A549 (cell line): Measurements from ENCODE around the gene VWF. TPM values are rescaled to one million over a fixed set of nuclear protein-coding genes. Genes with fewer than 3 reads are reported as not detected.
A peak's percentile ranks its signal among the peaks of the same experiment; 100 is the strongest.

Source experiments
- ATAC-seq, 2 experiments: fragments of 200-7000 bp in 1 of 2; fragments of >200 bp in 1 of 2; cut with Nextera tagmentation in 1 of 2; cut with Tn5 transposase in 1 of 2; 3 replicates each; pipeline versions ENCODE4 v1.8.0 to v1.9.1; 2018 to 2020; ENCODE audit warnings: mild to moderate bottlenecking in 1 of 2, moderate library complexity in 1 of 2
- CTCF ChIA-PET: fragments of 300-600 bp; sonication (Branson Sonifier 250); formaldehyde crosslinking; extraction: SDS; loops from one replicate; lab custom pipeline; 2021; ENCODE audit warnings: antibody characterized with exemption, inconsistent platforms; lab: Yijun Ruan, JAX
- POLR2A ChIA-PET: fragments of 350-600 bp; formaldehyde crosslinking; extraction: SDS; loops from one replicate; lab custom pipeline; 2021; ENCODE audit warnings: antibody characterized with exemption, inconsistent platforms; lab: Yijun Ruan, JAX
- DNase-seq, 2 experiments: peaks; one replicate each; pipeline versions ENCODE4 v3.0.0 to v3.0.0-alpha.2; 2011 to 2016; ENCODE audit warnings: low read depth in 1 of 2, low spot score in 1 of 2
- FAIRE-seq: peaks from 2 replicates; lab custom pipeline; 2011; peaks lifted over from hg19 to GRCh38; lab: Jason Lieb, UNC
- H3K27ac ChIP-seq, 2 experiments: fragments of >200 bp; sonication (Bioruptor Twin); formaldehyde crosslinking; 3 replicates each; pipeline ENCODE4 v1.5.1; 2016 to 2017
- H3K4me1 ChIP-seq: fragments of >200 bp; sonication (Bioruptor Twin); formaldehyde crosslinking; 3 replicates; pipeline ENCODE4 v1.6.1; 2016
- H3K4me2 ChIP-seq: fragments of >200 bp; sonication (Bioruptor Twin); formaldehyde crosslinking; 3 replicates; pipeline ENCODE4 v1.6.1; 2016
- H3K4me3 ChIP-seq: fragments of >200 bp; sonication (Bioruptor Twin); formaldehyde crosslinking; 3 replicates; pipeline ENCODE4 v1.5.1; 2016
- H3K9me3 ChIP-seq: fragments of >200 bp; sonication (Bioruptor Twin); formaldehyde crosslinking; 3 replicates; pipeline ENCODE4 v1.6.1; 2016
- BHLHE40 ChIP-seq: IDR thresholded peaks from 2 replicates; pipeline ENCODE4 v1.6.1; 2012; ENCODE audit warnings: low read depth, low read length, inconsistent platforms
- CBX2 ChIP-seq: fragments of 200-600 bp; sonication (generic); IDR thresholded peaks from 2 replicates; pipeline ENCODE4 v1.6.1; 2016; ENCODE audit warnings: low read depth, mild to moderate bottlenecking, borderline replicate concordance
- CHD4 ChIP-seq: fragments of 200-600 bp; sonication (generic); IDR thresholded peaks from 2 replicates; pipeline ENCODE4 v1.6.1; 2016; ENCODE audit warnings: antibody characterized with exemption, mild to moderate bottlenecking, borderline replicate concordance
- EHMT2 ChIP-seq: fragments of 200-600 bp; sonication (generic); IDR thresholded peaks from 2 replicates; pipeline ENCODE4 v1.6.1; 2016; ENCODE audit warnings: antibody characterized with exemption, low read depth, mild to moderate bottlenecking, moderate library complexity
- FOSB ChIP-seq: fragments of 250-450 bp; sonication (Bioruptor Pico); IDR thresholded peaks from 2 replicates; pipeline ENCODE4 v1.5.0; 2020; ENCODE audit warnings: mild to moderate bottlenecking, moderate library complexity
- GATA3 ChIP-seq: IDR thresholded peaks from 2 replicates; pipeline ENCODE4 v1.6.1; 2012; ENCODE audit warnings: borderline replicate concordance
- JUNB ChIP-seq: fragments of >200 bp; sonication (Bioruptor Twin); formaldehyde crosslinking; IDR thresholded peaks from 2 replicates; pipeline ENCODE4 v1.6.1; 2016
- KDM5A ChIP-seq: fragments of 200-600 bp; sonication (generic); IDR thresholded peaks from 2 replicates; pipeline ENCODE4 v1.6.1; 2016; ENCODE audit warnings: antibody characterized with exemption, mild to moderate bottlenecking
- MAZ ChIP-seq: fragments of 150-350 bp; IDR thresholded peaks from 2 replicates; pipeline ENCODE4 v1.6.1; 2014; ENCODE audit warnings: antibody characterized with exemption, low read depth, low read length, borderline replicate concordance
- PHF8 ChIP-seq: fragments of 200-600 bp; sonication (generic); IDR thresholded peaks from 2 replicates; pipeline ENCODE4 v1.6.1; 2016; ENCODE audit warnings: low read depth, mild to moderate bottlenecking, antibody characterized with exemption, moderate library complexity, borderline replicate concordance
- POLR2AphosphoS2 ChIP-seq: conservative IDR thresholded peaks from 2 replicates; pipeline ENCODE4 v1.6.1; 2012; ENCODE audit warnings: low read length, improper control_type of control experiment, inconsistent platforms
- RAD21 ChIP-seq, 2 experiments: fragments of >200 bp in 1 of 2; sonication (Bioruptor Twin) in 1 of 2; formaldehyde crosslinking in 1 of 2; IDR thresholded peaks in 1 of 2; conservative IDR thresholded peaks in 1 of 2; 2 replicates in 1 of 2; 3 replicates in 1 of 2; pipeline ENCODE4 v1.6.1; 2012 to 2018; ENCODE audit warnings: inconsistent platforms in 1 of 2
- RNF2 ChIP-seq: fragments of 200-600 bp; sonication (generic); IDR thresholded peaks from 2 replicates; pipeline ENCODE4 v1.6.1; 2016; ENCODE audit warnings: low read depth, mild to moderate bottlenecking, antibody characterized with exemption, moderate library complexity, borderline replicate concordance
- TFCP2L1 ChIP-seq: fragments of 250-450 bp; sonication (Bioruptor Pico); IDR thresholded peaks from 2 replicates; pipeline ENCODE4 v1.5.0; 2021; ENCODE audit warnings: mild to moderate bottlenecking
- TP53 ChIP-seq: fragments of 250-450 bp; sonication (Bioruptor Pico); IDR thresholded peaks from 2 replicates; pipeline ENCODE4 v1.5.0; 2021; ENCODE audit warnings: mild to moderate bottlenecking, moderate library complexity
- ZSCAN20 ChIP-seq: fragments of 250-450 bp; sonication (Bioruptor Pico); IDR thresholded peaks from 2 replicates; pipeline ENCODE4 v1.8.0; 2022; ENCODE audit warnings: mild to moderate bottlenecking, moderate library complexity
- WGBS: methylation state at CpG from one replicate; pipeline ENCODE4 v1.1.6; 2017; ENCODE audit errors: missing lambda C conversion rate; 5-methylcytosine and 5-hydroxymethylcytosine counted together
- polyA plus RNA-seq, 4 experiments: library from polyadenylated mRNA; depleted of rRNA in 3 of 4; stranded (reverse); fragments of >200 nt; fragmentation: RNase III in 1 of 4; extraction: RNeasy Plus Mini Kit Qiagen cat#74134 plus additional on column Dnase treatment in 1 of 4; gene quantifications; 2 replicates in 3 of 4; 3 replicates in 1 of 4; pipeline ENCODE4 v1.2.3, GENCODE V29; 2011 to 2017
- TF ChIP-seq, protein P1 (sequence below): fragments of >200 bp; sonication (Bioruptor Twin); formaldehyde crosslinking; IDR thresholded peaks from 3 replicates; pipeline ENCODE4 v1.6.1; 2016
- TF ChIP-seq, protein P2 (sequence below): fragments of >200 bp; sonication (Bioruptor Twin); formaldehyde crosslinking; IDR thresholded peaks from 2 replicates; pipeline ENCODE4 v1.6.1; 2016
- TF ChIP-seq, protein P3 (sequence below): fragments of 150-350 bp; IDR thresholded peaks from 2 replicates; pipeline ENCODE4 v1.6.1; 2014; ENCODE audit warnings: low read depth, mild to moderate bottlenecking, low read length

Gene VWF
- polyA plus RNA-seq, 2 of the 4 experiments (the other 2 are of a cell fraction), result 0.01 TPM; not detected in 1

DNA sequence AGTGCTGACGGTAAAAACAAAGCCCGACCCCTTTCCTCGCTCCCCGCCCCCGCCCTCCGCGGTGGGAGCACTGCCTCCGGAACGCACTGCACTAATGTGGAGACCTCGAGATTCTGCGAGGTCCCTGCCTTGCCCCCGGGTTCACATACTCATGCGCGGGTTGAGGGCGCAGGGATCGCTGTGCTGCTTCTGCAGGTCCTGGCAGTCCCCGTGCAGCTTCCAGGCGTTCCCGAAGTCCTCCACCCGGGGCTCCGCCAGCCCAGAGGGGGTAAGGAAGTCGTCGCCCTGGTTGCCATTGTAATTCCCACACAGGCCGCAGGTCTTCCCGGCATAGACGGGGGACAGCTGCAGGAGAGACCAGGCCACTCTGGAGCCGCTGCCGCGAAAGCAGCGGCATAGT is 66.8 kb downstream of the VWF start:
- ATAC-seq (no peak), FAIRE-seq (no peak), DNase-seq (no peak)
- 87% methylated on average over 27 of the region's 30 CpGs for WGBS
- Histone ChIP-seq H3K4me2 (no peak overlapping the region), H3K27ac (no peak overlapping the region), H3K4me1 (no peaks in the 10 kb centered on the region), H3K4me3 (no peak overlapping the region), H3K9me3 (no peaks in the 10 kb centered on the region)
- POLR2A ChIA-PET, result no interaction called here
- TF ChIP-seq RNF2, result no peak
- CTCF ChIA-PET, result interaction anchor here (0.5 to 2.7 kb wide), 12 partner anchors 10 to 227 kb away, joined by 3 to 16 read pairs (median 5); no protein-coding TSS in a partner anchor

DNA sequence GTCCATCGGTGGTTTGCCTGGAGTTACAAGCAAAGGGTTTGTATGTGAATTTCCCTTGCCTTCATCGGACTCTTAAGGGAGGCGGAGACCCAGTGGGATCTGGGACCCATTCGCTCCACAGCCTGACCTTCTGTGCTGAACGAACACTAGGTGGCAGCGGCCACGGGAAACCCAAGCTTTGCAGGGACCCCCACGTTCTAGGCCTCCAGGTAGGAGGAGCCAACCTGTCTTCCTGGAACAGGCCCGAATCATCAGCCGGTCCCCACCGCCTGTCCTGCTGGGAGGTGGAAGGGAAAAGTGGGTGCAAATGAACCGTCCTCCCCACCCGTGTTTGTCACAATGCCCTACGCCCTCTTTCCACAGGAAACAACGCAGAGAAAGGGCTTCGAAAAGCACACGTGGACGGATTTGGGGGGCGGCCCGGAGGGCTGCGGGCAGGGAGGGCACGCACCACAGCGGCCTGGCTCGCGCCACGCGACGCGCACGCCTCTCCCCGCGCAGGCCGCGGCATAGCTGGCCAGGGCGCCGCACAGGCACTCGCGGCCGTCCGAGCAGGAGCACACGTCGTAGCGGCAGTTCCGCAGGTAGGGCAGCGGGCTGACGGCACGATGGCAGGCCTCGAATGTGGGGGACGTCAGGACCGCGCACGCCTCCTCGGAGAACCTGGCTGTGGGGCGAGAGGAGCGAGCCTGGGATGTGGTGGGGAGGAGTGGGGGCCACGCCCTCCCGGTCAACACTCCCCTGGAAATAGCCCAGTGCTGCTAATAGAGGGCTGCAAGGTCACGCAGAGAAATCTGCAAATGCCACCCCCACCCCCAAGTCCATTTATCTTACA is 67.8 kb downstream of the VWF start:
- Histone ChIP-seq H3K9me3 (no peaks in the 10 kb centered on the region), H3K4me1 (no peaks in the 10 kb centered on the region), H3K27ac (no peak overlapping the region), H3K4me3 (no peak overlapping the region), H3K4me2 (no peak overlapping the region)
- TF ChIP-seq RAD21 (conservative IDR thresholded peaks at IDR 0.05 in 1 of 2, IDR thresholded peaks at IDR 0.05 in 1 of 2) (0 out of 5 replicates have a peak, but pooled peaks of 1 of the 2 experiments have one; percentile 12), TFCP2L1 (CRISPR knock-in tag) (no peak)
- DNase-seq (peak in 1 of 2 experiments; percentile 39), FAIRE-seq (no peak), ATAC-seq (peak in 1 of 2 experiments; percentile 78; a peak in 3 of 6 replicates)
- POLR2A ChIA-PET, result no interaction called here
- 85% methylated on average over 58 of the region's 58 CpGs for WGBS
- CTCF ChIA-PET, result interaction anchor here (0.5 to 2.7 kb wide), 5 partner anchors 11 to 89 kb away, joined by 3 to 13 read pairs (median 3); no protein-coding TSS in a partner anchor

DNA sequence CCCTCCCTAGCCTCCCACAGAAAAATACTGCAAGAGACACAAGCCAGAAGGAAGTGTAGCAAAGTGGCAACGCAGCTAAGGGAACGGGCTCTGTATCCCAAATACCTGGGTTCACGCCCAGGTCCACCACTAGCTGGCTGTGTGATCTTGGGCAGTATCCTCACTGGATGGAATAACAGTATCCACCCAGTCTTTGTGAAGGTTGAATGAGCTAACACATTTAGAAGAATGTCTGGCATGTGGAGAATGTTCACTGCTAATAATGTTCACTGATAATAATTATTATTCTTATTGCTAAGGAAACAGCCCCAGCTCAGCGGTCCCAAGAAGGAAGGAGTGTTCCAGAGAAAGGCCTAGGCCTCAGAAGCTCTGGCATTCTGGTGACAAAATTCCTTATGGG is 70.9 kb downstream of the VWF start:
- no peak overlapping the region for H3K4me2 ChIP-seq
- no peaks in the 10 kb centered on the region for H3K9me3 ChIP-seq
- ATAC-seq (peak in 1 of 2 experiments; percentile 48; a peak in 3 of 6 replicates), DNase-seq (no peak), FAIRE-seq (no peak)
- no peak overlapping the region for H3K27ac ChIP-seq
- H3K4me1 ChIP-seq, result no peaks in the 10 kb centered on the region
- ChIA-PET CTCF (interaction anchor here (1.0 to 3.7 kb wide), 9 partner anchors 9 to 231 kb away, joined by 3 to 18 read pairs (median 7); no protein-coding TSS in a partner anchor), POLR2A (interaction anchor here (0.7 kb wide), 1 partner anchor 41 kb away, joined by 3 read pairs; no protein-coding TSS in a partner anchor)
- H3K4me3 ChIP-seq, result no peak overlapping the region
- WGBS, result 40% methylated on average over 4 of the region's 4 CpGs
- no peak for TF ChIP-seq POLR2AphosphoS2
- no peak for TF ChIP-seq PHF8
- TF ChIP-seq, protein P1, sequence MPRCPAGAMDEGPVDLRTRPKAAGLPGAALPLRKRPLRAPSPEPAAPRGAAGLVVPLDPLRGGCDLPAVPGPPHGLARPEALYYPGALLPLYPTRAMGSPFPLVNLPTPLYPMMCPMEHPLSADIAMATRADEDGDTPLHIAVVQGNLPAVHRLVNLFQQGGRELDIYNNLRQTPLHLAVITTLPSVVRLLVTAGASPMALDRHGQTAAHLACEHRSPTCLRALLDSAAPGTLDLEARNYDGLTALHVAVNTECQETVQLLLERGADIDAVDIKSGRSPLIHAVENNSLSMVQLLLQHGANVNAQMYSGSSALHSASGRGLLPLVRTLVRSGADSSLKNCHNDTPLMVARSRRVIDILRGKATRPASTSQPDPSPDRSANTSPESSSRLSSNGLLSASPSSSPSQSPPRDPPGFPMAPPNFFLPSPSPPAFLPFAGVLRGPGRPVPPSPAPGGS, result no peak
- no peak for TF ChIP-seq CHD4
- TF ChIP-seq JUNB, result no peak
- no peak for TF ChIP-seq MAZ
- TF ChIP-seq TFCP2L1 (CRISPR knock-in tag), result no peak
- TF ChIP-seq, protein P2, sequence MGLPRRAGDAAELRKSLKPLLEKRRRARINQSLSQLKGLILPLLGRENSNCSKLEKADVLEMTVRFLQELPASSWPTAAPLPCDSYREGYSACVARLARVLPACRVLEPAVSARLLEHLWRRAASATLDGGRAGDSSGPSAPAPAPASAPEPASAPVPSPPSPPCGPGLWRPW, result no peak
- TF ChIP-seq FOSB (CRISPR knock-in tag), result no peak
- TF ChIP-seq BHLHE40, result no peak
- no peak for TF ChIP-seq KDM5A
- no peak for TF ChIP-seq EHMT2
- no peak for TF ChIP-seq GATA3
- no peak for TF ChIP-seq TP53 (CRISPR knock-in tag)

DNA sequence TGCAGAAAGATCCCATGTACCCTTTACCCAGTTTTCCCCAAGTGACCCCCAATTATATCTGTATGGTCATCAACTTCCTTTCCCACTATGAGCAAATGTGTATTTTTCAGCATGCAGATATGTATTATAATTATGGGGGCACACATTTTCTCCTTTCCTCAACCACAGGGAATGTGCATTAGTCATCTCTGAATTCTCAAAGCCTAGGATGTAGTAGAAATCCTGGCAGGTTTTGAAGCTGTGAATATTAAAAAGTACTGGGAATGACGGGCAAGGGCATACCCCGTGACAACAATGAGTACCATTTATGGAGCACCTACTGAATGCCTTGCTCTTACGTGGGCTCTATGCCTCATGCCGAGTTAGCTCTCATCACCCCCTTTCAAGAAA is 71.5 kb downstream of the VWF start:
- ChIA-PET CTCF (interaction anchor here (0.5 to 3.7 kb wide), 10 partner anchors 10 to 299 kb away, joined by 3 to 18 read pairs (median 6); no protein-coding TSS in a partner anchor), POLR2A (no interaction called here)
- no peak for ATAC-seq
- no peak overlapping the region for H3K4me3 ChIP-seq
- WGBS, result 67% methylated on average over 4 of the region's 4 CpGs
- TF ChIP-seq, protein P3, sequence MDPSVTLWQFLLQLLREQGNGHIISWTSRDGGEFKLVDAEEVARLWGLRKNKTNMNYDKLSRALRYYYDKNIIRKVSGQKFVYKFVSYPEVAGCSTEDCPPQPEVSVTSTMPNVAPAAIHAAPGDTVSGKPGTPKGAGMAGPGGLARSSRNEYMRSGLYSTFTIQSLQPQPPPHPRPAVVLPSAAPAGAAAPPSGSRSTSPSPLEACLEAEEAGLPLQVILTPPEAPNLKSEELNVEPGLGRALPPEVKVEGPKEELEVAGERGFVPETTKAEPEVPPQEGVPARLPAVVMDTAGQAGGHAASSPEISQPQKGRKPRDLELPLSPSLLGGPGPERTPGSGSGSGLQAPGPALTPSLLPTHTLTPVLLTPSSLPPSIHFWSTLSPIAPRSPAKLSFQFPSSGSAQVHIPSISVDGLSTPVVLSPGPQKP, result no peak
- TF ChIP-seq ZSCAN20 (CRISPR knock-in tag), result no peak
- no peak for TF ChIP-seq CBX2
- H3K9me3 ChIP-seq, result no peaks in the 10 kb centered on the region
- H3K27ac ChIP-seq, result no peak overlapping the region
- H3K4me1 ChIP-seq, result no peaks in the 10 kb centered on the region
- no peak overlapping the region for H3K4me2 ChIP-seq
- no peak for DNase-seq
- FAIRE-seq, result no peak
